Gastroesophageal sphincter (tissue), 2 donors: Measurements from ENCODE around the gene HMGN4.

Experiments used
- POLR2A ChIP-seq, 2 donors: fragments of 450-650 bp; IDR thresholded peaks; one replicate each; pipeline ENCODE4 v1.6.1; 2017; ENCODE audit warnings: antibody characterized with exemption in 2 of 2, mild to moderate bottlenecking in 2 of 2, moderate library complexity in 1 of 2
- POLR2AphosphoS5 ChIP-seq: sonication (generic); formaldehyde crosslinking; IDR thresholded peaks from one replicate; pipeline ENCODE4 v1.6.1; 2017; ENCODE audit warnings: antibody characterized with exemption

GRCh38 chr6:26501482-26501986 is 36.6 kb upstream of the HMGN4 start:
- no peak for TF ChIP-seq POLR2A (IDR thresholded peaks at IDR 0.05)
- no peak for TF ChIP-seq POLR2AphosphoS5
